Body of pancreas (tissue), 4 donors: ENCODE results near the gene NPIPA2.
"Not testable (repeated sequence)": the region's sequence is repeated elsewhere in the genome, so short reads cannot be mapped to it uniquely, and the experiment has no call there.

Source experiments
- CTCF ChIP-seq, 7 experiments: fragments of 450-650 bp in 4 of 7; fragments of 200-600 bp in 3 of 7; sonication (generic) in 3 of 7; IDR thresholded peaks; one replicate each; pipeline ENCODE4 v1.5.1; 2016 to 2019; ENCODE audit warnings: antibody characterized with exemption in 7 of 7
- POLR2A ChIP-seq, 3 donors: fragments of 450-650 bp; IDR thresholded peaks; one replicate each; pipeline ENCODE4 v1.6.1; 2016; ENCODE audit warnings: antibody characterized with exemption in 3 of 3, mild to moderate bottlenecking in 2 of 3

- TF ChIP-seq CTCF, POLR2A (IDR thresholded peaks at IDR 0.05): not testable (repeated sequence)
Observed at GRCh38 chr16:14740832-14741385, 1.4 kb upstream of the NPIPA2 start.
